GM21423 (cell line): ENCODE data around the gene S100A1.
"Not testable (repeated sequence)": the region's sequence is repeated elsewhere in the genome, so short reads cannot be mapped to it uniquely, and the experiment has no call there.

Experiments
- ATAC-seq: cut with Tn5 transposase; IDR thresholded peaks from one replicate; pipeline ENCODE4 v1.9.1; 2021; ENCODE audit warnings: mild to moderate bottlenecking, moderate library complexity; ENCODE audit not compliant: unreplicated experiment

Gene S100A1

GRCh38 chr1:153652805-153653500, 24.7 kb downstream of the S100A1 start:
- no peak for ATAC-seq

- no peak for ATAC-seq
These were observed 27.1 kb downstream of the S100A1 start for GRCh38 chr1:153655333-153655732.

GRCh38 chr1:153658400-153659174, 30.4 kb downstream of the S100A1 start, which contains the start of gene SNAPIN:
TSS of gene SNAPIN (plus strand) at chr1:153658703. CDS start at chr1:153658744, 41 bp downstream.
- peak; percentile 92 for ATAC-seq

- ATAC-seq = no peak
These were observed 30.9 kb downstream of the S100A1 start for GRCh38 chr1:153659175-153659534.

GRCh38 chr1:153659656-153660055, 31.4 kb downstream of the S100A1 start:
- no peak for ATAC-seq

- no peak for ATAC-seq
These were observed 33.0 kb downstream of the S100A1 start for GRCh38 chr1:153661111-153661708.

GRCh38 chr1:153662269-153662668, 34.0 kb downstream of the S100A1 start:
- no peak for ATAC-seq

- ATAC-seq = no peak
These were observed 35.0 kb downstream of the S100A1 start for GRCh38 chr1:153663211-153663610.

- ATAC-seq = no peak
These were observed 39.2 kb downstream of the S100A1 start for GRCh38 chr1:153667439-153667838.

- ATAC-seq = not testable (repeated sequence)
These were observed 40.4 kb downstream of the S100A1 start for GRCh38 chr1:153668672-153669071.

- no peak for ATAC-seq
These were observed 41.4 kb downstream of the S100A1 start for GRCh38 chr1:153669606-153670005.

- ATAC-seq = no peak
These were observed 42.1 kb downstream of the S100A1 start for GRCh38 chr1:153670257-153670858.

GRCh38 chr1:153670859-153671627, 42.8 kb downstream of the S100A1 start, which contains the start of gene ILF2:
TSS of gene ILF2 (minus strand) at chr1:153670993. CDS start at chr1:153670922, 71 bp downstream.
- ATAC-seq = peak; percentile 93

GRCh38 chr1:153671628-153672353, 43.6 kb downstream of the S100A1 start:
- ATAC-seq = peak; percentile 13

GRCh38 chr1:153673511-153673910, 45.3 kb downstream of the S100A1 start:
- ATAC-seq = no peak

GRCh38 chr1:153677718-153678518, 49.7 kb downstream of the S100A1 start:
- no peak for ATAC-seq

- no peak for ATAC-seq
These were observed 50.5 kb downstream of the S100A1 start, which contains the start of gene NPR1 for GRCh38 chr1:153678519-153679336. TSS of gene NPR1 (plus strand) at chr1:153678688. CDS start at chr1:153679109, 421 bp downstream.
